A673 (cell line): ENCODE measurements around the gene CPED1. TPM values are rescaled to one million over a fixed set of nuclear protein-coding genes. Genes with fewer than 3 reads are reported as not detected.

Experiments used
- Bru-seq: library from RNA; stranded (reverse); fragments of 400-500 nt; gene quantifications from one replicate; lab custom pipeline; 2021; lab: Mats Ljungman, UMichigan
- BruChase-seq, 2 experiments: library from RNA; stranded (reverse); fragments of 400-500 nt; gene quantifications; one replicate each; lab custom pipeline; 2021; lab: Mats Ljungman, UMichigan
- BruUV-seq: library from RNA; stranded (reverse); fragments of 400-500 nt; replicated peaks from 2 replicates; lab custom pipeline; 2021; lab: Mats Ljungman, UMichigan
- CTCF ChIA-PET: fragments of 300-600 bp; sonication (Branson Sonifier 250); formaldehyde crosslinking; loops from one replicate; lab custom pipeline; 2022; ENCODE audit warnings: antibody characterized with exemption; lab: Charles Lee
- POLR2A ChIA-PET: fragments of 300-600 bp; sonication (Branson Sonifier 250); formaldehyde crosslinking; loops from one replicate; lab custom pipeline; 2022; ENCODE audit warnings: antibody characterized with exemption; ENCODE audit not compliant: low non-redundant PET; lab: Charles Lee
- DNase-seq: peaks from one replicate; pipeline ENCODE4 v3.0.0-alpha.2; 2015; ENCODE audit warnings: low spot score
- H3K27ac ChIP-seq: fragments of 200-600 bp; sonication (generic); 2 replicates; pipeline ENCODE4 v1.5.1; 2016; ENCODE audit warnings: mixed run types, low read depth, mild to moderate bottlenecking, mixed read lengths, antibody characterized with exemption, low read length; ENCODE audit not compliant: poor library complexity, severe bottlenecking
- H3K27me3 ChIP-seq: fragments of 200-600 bp; sonication (generic); replicated peaks from 2 replicates; pipeline ENCODE4 v1.6.1; 2017; ENCODE audit warnings: mixed run types, low read depth, mild to moderate bottlenecking, mixed read lengths, antibody characterized with exemption, low read length; ENCODE audit not compliant: insufficient read depth, poor library complexity
- H3K36me3 ChIP-seq: fragments of 200-600 bp; sonication (generic); 2 replicates; pipeline ENCODE4 v1.6.1; 2016; ENCODE audit warnings: mixed run types, mild to moderate bottlenecking, mixed read lengths, antibody characterized with exemption, low read length; ENCODE audit not compliant: insufficient read depth, poor library complexity, severe bottlenecking
- H3K4me1 ChIP-seq: fragments of 200-600 bp; sonication (generic); 2 replicates; pipeline ENCODE4 v1.6.1; 2017; ENCODE audit warnings: mixed run types, mild to moderate bottlenecking, mixed read lengths, antibody characterized with exemption, low read length; ENCODE audit not compliant: insufficient read depth, poor library complexity, severe bottlenecking
- H3K4me3 ChIP-seq: fragments of 200-600 bp; sonication (generic); 2 replicates; pipeline ENCODE4 v1.5.1; 2016; ENCODE audit warnings: low read depth, mixed run types, mild to moderate bottlenecking, mixed read lengths, low read length; ENCODE audit not compliant: poor library complexity, severe bottlenecking
- H3K9me3 ChIP-seq: fragments of 200-600 bp; sonication (generic); 2 replicates; pipeline ENCODE4 v1.6.1; 2016; ENCODE audit warnings: mixed run types, low read depth, mild to moderate bottlenecking, mixed read lengths, antibody characterized with exemption, low read length; ENCODE audit not compliant: poor library complexity, severe bottlenecking
- EZH2 ChIP-seq: fragments of 200-600 bp; sonication (generic); IDR thresholded peaks from 2 replicates; pipeline ENCODE4 v1.6.1; 2017; ENCODE audit warnings: borderline replicate concordance, low read depth, mild to moderate bottlenecking, mixed read lengths, antibody characterized with exemption, low read length; ENCODE audit not compliant: poor library complexity, severe bottlenecking
- intact Hi-C: fragments of 100-400 bp; cut with micrococcal nuclease; formaldehyde crosslinking; loops from one replicate; pipeline ENCODE4 v1.10.0; 2022; ENCODE audit not compliant: unreplicated experiment
- long read RNA-seq: library from polyadenylated mRNA; stranded (forward); transcript quantifications from one replicate; pipeline ENCODE4 v2.0.0, GENCODE V29; 2022
- total RNA-seq: library from RNA; stranded (reverse); gene quantifications from 2 replicates; pipeline ENCODE4 v1.2.3, GENCODE V29; 2021
- TF ChIP-seq, protein P1 (sequence below): fragments of 300-800, 200-600 bp; sonication (generic); conservative IDR thresholded peaks from 2 replicates; pipeline ENCODE4 v1.5.1; 2017; ENCODE audit warnings: low read depth, mild to moderate bottlenecking, antibody characterized with exemption, low read length, moderate library complexity, mixed read lengths

The CPED1 gene
- total RNA-seq, result 0.15 TPM in 1 of 2 replicates, not detected in the other
- Bru-seq, nascent RNA, result percentile 11 among the genes with signal in this experiment
- BruChase-seq, experiment 1, labeled RNA remaining after a 2-hour chase, result percentile 8 among the genes with signal in this experiment
- percentile 4 among the genes with signal in this experiment for BruChase-seq, experiment 2, labeled RNA remaining after a 6-hour chase
- long read RNA-seq, result 0 reads

DNA sequence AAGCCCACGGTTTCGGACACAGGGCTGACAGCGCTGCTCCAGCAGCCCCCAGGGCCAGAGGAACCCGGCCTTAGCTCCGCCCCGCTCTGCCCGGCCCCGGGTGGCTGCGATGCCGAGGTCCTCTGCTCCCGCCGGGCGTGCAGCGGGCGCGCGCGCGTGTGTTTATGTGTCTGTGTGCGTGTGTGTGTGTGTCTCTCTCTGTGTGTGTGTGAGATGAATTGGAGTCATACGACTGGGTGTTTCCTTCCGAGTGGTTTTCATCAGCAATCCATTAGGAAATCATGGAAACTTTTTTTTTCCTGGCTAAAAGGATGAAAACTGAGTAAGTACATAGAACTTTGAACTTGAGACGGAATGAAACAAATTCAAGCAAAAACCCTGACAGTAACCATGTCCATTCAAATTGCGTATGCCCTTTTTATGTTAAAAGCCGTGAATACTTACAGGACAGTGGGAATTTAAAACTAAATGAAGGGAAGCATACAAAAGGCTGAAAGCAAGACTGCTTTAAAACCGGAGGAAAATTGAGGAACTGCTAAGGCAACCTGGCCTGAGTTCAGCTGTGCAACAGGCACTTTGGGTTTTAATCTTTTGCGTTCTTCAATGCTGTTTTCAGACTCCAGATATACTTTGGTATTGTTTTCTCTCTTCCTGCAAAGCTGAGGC is at the start of gene CPED1:
TSS of gene CPED1 (plus strand) at position 121 of the 666 bp plus-strand sequence. CDS start 911 bp downstream, outside the sequence.
- no peaks in the 10 kb centered on the region for H3K9me3 ChIP-seq
- ChIA-PET CTCF (interaction anchor here (1.0 to 2.5 kb wide), 2 partner anchors 93 to 119 kb away, joined by 3 to 12 read pairs; no protein-coding TSS in a partner anchor), POLR2A (no interaction called here)
- DNase-seq, result no peak
- H3K27me3 ChIP-seq, result no peaks in the 10 kb centered on the region
- H3K36me3 ChIP-seq, result no peaks in the 10 kb centered on the region
- peak within 1 kb of the TSS; percentile 38 for H3K4me3 ChIP-seq
- BruUV-seq, result no TSS peak
- no peak within 1 kb of the TSS for H3K27ac ChIP-seq
- intact Hi-C loops, result loop anchor here (10.0 kb wide), 1 partner anchor 346 kb away; no protein-coding TSS in a partner anchor
- H3K4me1 ChIP-seq, result peaks cover 30% of the 10 kb centered on the region
- TF ChIP-seq EZH2, result no peak

DNA sequence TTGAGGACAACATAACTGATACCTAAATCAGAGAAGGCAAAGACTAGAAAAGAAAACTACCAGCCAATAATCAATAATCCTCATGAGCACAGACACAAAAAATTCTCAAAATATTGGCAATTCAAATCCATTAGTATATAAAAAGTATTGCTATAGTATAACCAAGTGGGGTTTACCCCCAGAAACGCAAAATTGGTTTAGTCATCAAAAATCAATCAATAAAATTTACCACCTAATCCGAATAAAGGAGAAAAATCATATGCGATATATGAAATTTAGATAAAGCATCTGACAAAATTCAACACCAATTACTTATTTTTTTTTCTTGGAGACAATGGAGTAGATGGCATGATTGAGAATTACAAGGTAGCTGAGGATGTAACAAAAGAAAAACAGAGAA is 49.2 kb upstream of the CPED1 start:
- no peak overlapping the region for H3K27ac ChIP-seq
- intact Hi-C loops, result loop anchor here (1.0 kb wide), 1 partner anchor 47 kb away; no protein-coding TSS in a partner anchor
- H3K4me1 ChIP-seq, result no peaks in the 10 kb centered on the region
- no peak for DNase-seq
- no peak overlapping the region for H3K4me3 ChIP-seq
- no peaks in the 10 kb centered on the region for H3K36me3 ChIP-seq
- TF ChIP-seq, protein P1, sequence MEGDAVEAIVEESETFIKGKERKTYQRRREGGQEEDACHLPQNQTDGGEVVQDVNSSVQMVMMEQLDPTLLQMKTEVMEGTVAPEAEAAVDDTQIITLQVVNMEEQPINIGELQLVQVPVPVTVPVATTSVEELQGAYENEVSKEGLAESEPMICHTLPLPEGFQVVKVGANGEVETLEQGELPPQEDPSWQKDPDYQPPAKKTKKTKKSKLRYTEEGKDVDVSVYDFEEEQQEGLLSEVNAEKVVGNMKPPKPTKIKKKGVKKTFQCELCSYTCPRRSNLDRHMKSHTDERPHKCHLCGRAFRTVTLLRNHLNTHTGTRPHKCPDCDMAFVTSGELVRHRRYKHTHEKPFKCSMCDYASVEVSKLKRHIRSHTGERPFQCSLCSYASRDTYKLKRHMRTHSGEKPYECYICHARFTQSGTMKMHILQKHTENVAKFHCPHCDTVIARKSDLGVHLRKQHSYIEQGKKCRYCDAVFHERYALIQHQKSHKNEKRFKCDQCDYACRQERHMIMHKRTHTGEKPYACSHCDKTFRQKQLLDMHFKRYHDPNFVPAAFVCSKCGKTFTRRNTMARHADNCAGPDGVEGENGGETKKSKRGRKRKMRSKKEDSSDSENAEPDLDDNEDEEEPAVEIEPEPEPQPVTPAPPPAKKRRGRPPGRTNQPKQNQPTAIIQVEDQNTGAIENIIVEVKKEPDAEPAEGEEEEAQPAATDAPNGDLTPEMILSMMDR, result no peak
- TF ChIP-seq EZH2, result no peak
- ChIA-PET CTCF (interaction anchor here (0.6 kb wide), 1 partner anchor 47 kb away, joined by 5 read pairs; no protein-coding TSS in a partner anchor), POLR2A (no interaction called here)
- no peaks in the 10 kb centered on the region for H3K9me3 ChIP-seq
- H3K27me3 ChIP-seq, result no peaks in the 10 kb centered on the region
- BruUV-seq, result no TSS peak

DNA sequence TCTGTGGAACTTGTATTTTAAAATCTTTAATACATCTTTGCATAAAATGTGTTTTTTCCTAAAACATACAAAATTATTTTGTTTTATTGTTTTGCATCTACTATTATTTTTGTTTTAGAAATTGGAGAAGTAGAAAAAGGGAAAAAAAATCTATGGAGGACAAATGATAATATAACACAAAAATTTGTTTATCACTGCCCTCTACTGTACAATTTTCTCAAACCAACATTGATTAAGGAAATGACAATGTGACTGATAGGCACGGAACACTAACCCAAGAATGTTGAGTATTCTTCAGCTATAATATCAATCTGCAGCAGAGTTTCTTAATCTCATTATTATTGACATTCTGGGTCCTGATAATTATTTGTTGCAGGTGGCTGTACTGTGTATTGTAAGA is 47.4 kb upstream of the CPED1 start:
- POLR2A ChIA-PET, result interaction anchor here (0.6 kb wide), 1 partner anchor 630 kb away, joined by 4 read pairs; no protein-coding TSS in a partner anchor
- peak; percentile 29 for DNase-seq
- intact Hi-C loops, result loop anchor here (2.0 to 5.0 kb wide), 2 partner anchors 136 to 149 kb away; no protein-coding TSS in a partner anchor
- H3K9me3 ChIP-seq, result no peaks in the 10 kb centered on the region
- CTCF ChIA-PET, result interaction anchor here (0.7 kb wide), 1 partner anchor 148 kb away, joined by 3 read pairs; no protein-coding TSS in a partner anchor
- no peak overlapping the region for H3K27ac ChIP-seq
- H3K4me1 ChIP-seq, result no peaks in the 10 kb centered on the region
- no TSS peak for BruUV-seq
- TF ChIP-seq, protein P1, result peak; percentile 58
- no peak for TF ChIP-seq EZH2
- no peaks in the 10 kb centered on the region for H3K27me3 ChIP-seq
- no peak overlapping the region for H3K4me3 ChIP-seq
- no peaks in the 10 kb centered on the region for H3K36me3 ChIP-seq
